Osteocyte (in vitro differentiated cells): Measurements from ENCODE around the gene CCDC106. TPM values are rescaled to one million over a fixed set of nuclear protein-coding genes. Genes with fewer than 3 reads are reported as not detected.

ENCODE experiments used
- DNase-seq: peaks from one replicate; pipeline ENCODE4 v3.0.0; 2021; ENCODE audit warnings: mixed read lengths; ENCODE audit not compliant: unreplicated experiment; ENCODE audit errors: extremely low spot score
- H3K27ac Mint-ChIP-seq: one replicate; pipeline ENCODE4 v1.8.0; 2021; ENCODE audit warnings: mild to moderate bottlenecking, mixed read lengths; ENCODE audit not compliant: unreplicated experiment
- H3K27me3 Mint-ChIP-seq: one replicate; pipeline ENCODE4 v1.8.0; 2021; ENCODE audit warnings: mixed read lengths; ENCODE audit not compliant: unreplicated experiment
- H3K36me3 Mint-ChIP-seq: one replicate; pipeline ENCODE4 v1.8.0; 2021; ENCODE audit warnings: mixed read lengths; ENCODE audit not compliant: unreplicated experiment
- H3K4me1 Mint-ChIP-seq: one replicate; pipeline ENCODE4 v1.8.0; 2021; ENCODE audit warnings: mixed read lengths; ENCODE audit not compliant: unreplicated experiment
- H3K4me3 Mint-ChIP-seq: one replicate; pipeline ENCODE4 v1.8.0; 2021; ENCODE audit warnings: mild to moderate bottlenecking, moderate library complexity, mixed read lengths; ENCODE audit not compliant: unreplicated experiment
- H3K9me3 Mint-ChIP-seq: one replicate; pipeline ENCODE4 v1.8.0; 2021; ENCODE audit warnings: mixed read lengths; ENCODE audit not compliant: unreplicated experiment
- total RNA-seq: library from RNA; stranded (reverse); gene quantifications from 2 replicates; pipeline ENCODE4 v1.2.1, GENCODE V29; 2021
- TF ChIP-seq, protein P1 (sequence below): fragments of 200-600 bp; sonication (generic); IDR thresholded peaks from 2 replicates; pipeline ENCODE4 v1.5.0; 2021; ENCODE audit warnings: antibody characterized with exemption, mild to moderate bottlenecking, moderate library complexity

The CCDC106 gene
- total RNA-seq, 1 donor from 2014 or later, result 25.9 TPM

DNA sequence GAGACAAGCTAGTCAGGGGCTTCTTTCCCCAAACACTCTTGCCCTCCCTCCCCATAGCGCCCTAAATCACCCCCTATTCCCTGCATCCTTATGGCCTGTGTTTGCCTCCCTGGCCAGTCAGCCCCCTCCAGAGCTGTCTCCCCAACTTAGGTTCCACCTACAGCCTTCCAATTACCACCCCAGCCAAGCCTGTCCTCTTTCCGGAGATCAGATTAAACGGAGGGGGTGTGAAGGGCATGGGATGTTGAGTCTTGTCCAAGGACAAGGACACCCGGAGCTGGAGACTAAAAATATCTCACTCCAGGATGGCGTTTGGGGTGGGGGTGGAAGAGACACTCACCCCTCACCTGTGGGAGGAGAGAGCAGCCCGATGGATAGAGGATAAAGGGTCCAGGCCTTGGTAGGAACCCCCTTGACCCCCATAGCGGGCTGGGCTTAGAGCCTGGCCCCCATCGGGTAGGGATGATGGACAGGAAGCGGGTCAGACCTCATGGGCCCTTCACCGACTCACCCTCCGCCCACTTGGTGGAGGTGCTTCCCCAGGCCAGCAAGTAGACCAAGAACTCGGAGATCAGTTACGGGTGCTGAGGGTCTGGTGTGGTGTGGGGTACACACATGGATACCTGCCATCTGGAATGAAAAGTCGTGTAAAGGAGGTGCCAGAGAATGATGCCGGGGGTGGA lies 36.6 kb upstream of the CCDC106 start:
- Mint-ChIP-seq H3K27ac (no peak overlapping the region), H3K9me3 (no peaks in the 10 kb centered on the region), H3K27me3 (no peaks in the 10 kb centered on the region), H3K36me3 (peaks cover 9% of the 10 kb centered on the region), H3K4me3 (no peak overlapping the region), H3K4me1 (peaks cover 16% of the 10 kb centered on the region)
- TF ChIP-seq, protein P1, sequence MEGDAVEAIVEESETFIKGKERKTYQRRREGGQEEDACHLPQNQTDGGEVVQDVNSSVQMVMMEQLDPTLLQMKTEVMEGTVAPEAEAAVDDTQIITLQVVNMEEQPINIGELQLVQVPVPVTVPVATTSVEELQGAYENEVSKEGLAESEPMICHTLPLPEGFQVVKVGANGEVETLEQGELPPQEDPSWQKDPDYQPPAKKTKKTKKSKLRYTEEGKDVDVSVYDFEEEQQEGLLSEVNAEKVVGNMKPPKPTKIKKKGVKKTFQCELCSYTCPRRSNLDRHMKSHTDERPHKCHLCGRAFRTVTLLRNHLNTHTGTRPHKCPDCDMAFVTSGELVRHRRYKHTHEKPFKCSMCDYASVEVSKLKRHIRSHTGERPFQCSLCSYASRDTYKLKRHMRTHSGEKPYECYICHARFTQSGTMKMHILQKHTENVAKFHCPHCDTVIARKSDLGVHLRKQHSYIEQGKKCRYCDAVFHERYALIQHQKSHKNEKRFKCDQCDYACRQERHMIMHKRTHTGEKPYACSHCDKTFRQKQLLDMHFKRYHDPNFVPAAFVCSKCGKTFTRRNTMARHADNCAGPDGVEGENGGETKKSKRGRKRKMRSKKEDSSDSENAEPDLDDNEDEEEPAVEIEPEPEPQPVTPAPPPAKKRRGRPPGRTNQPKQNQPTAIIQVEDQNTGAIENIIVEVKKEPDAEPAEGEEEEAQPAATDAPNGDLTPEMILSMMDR, result no peak
- DNase-seq, result no peak

DNA sequence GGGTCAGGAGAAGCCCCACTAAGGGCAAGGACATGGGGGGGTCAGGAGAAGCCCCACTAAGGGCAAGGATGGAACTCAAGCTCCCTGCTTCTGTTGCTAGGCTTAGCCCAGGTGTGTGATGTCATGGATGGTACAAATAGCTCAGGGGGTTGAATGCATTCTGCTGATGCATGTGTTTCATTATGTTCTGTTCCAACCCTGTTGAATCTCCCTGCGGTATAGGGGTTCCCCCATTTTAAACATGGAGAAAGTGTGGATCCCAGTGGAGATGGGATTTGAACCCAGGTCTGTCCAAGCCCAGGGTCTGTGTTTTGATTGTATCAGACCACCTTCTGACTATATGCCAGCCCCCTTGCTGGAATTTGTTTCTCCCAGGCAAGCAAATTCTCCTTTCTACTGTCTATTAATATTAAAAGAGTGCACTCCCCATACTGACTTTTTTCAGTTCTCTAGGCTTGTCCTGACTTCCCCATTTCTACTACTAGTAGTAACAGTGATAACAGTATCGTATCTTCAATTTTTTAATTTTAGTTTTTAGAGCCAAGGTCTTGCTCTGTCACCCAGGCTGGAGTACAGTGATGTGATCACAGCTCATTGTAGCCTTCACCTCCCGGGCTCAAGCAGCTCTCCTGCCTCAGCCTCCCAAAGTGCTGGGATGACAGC lies 35.9 kb upstream of the CCDC106 start:
- Mint-ChIP-seq H3K27me3 (no peaks in the 10 kb centered on the region), H3K27ac (no peak overlapping the region), H3K4me3 (no peak overlapping the region), H3K4me1 (peaks cover 9% of the 10 kb centered on the region), H3K36me3 (peaks cover 11% of the 10 kb centered on the region), H3K9me3 (no peaks in the 10 kb centered on the region)
- DNase-seq, result no peak
- TF ChIP-seq, protein P1, result no peak

DNA sequence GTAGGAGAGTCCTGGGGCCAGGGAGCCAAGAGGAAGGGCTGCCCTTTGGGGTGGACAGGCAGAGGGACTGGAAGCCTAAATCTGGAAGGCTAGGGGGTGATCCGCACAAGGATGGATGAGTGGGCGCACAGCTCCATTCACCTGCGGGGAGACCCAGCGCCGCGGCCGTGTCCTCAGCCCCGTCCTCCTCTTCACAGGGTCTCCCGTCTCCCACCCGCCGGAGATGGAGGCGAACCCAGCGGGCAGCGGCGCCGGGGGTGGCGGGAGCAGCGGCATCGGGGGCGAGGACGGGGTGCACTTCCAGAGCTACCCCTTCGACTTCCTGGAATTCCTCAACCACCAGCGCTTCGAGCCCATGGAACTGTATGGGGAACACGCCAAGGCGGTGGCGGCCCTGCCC lies 34.6 kb upstream of the CCDC106 start:
- no peaks in the 10 kb centered on the region for H3K9me3 Mint-ChIP-seq
- H3K4me3 Mint-ChIP-seq, result no peak overlapping the region
- no peak for DNase-seq
- no peak overlapping the region for H3K27ac Mint-ChIP-seq
- H3K27me3 Mint-ChIP-seq, result no peaks in the 10 kb centered on the region
- no peaks in the 10 kb centered on the region for H3K4me1 Mint-ChIP-seq
- peaks cover 18% of the 10 kb centered on the region for H3K36me3 Mint-ChIP-seq
- TF ChIP-seq, protein P1, result no peak

DNA sequence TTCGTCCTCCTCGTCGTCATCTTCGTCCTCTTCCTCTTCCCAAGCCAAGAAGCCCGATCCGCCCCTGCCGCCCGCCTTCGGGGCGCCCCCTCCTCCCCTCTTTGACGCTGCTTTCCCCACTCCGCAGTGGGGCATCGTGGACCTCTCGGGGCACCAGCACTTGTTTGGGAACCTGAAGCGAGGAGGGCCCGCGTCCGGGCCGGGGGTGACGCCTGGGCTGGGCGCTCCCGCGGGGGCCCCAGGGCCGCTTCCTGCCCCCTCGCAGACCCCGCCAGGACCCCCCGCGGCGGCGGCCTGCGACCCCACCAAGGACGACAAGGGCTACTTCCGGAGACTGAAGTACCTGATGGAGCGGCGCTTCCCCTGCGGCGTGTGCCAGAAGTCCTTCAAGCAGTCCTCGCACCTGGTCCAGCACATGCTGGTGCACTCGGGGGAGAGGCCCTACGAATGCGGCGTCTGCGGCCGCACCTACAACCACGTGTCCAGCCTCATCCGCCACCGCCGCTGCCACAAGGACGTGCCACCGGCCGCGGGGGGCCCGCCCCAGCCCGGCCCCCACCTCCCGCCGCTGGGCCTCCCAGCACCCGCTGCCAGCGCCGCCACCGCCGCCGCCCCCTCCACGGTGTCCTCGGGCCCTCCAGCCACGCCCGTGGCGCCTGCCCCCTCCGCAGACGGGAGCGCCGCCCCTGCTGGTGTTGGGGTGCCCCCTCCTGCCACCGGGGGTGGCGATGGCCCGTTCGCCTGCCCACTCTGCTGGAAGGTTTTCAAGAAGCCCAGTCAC lies 33.9 kb upstream of the CCDC106 start:
- Mint-ChIP-seq H3K9me3 (no peaks in the 10 kb centered on the region), H3K27me3 (no peaks in the 10 kb centered on the region), H3K4me1 (no peaks in the 10 kb centered on the region), H3K27ac (no peak overlapping the region), H3K36me3 (peaks cover 17% of the 10 kb centered on the region), H3K4me3 (no peak overlapping the region)
- TF ChIP-seq, protein P1, result no peak
- DNase-seq, result no peak
